ENCODE measurements around the gene NAALADL2.

DNA sequence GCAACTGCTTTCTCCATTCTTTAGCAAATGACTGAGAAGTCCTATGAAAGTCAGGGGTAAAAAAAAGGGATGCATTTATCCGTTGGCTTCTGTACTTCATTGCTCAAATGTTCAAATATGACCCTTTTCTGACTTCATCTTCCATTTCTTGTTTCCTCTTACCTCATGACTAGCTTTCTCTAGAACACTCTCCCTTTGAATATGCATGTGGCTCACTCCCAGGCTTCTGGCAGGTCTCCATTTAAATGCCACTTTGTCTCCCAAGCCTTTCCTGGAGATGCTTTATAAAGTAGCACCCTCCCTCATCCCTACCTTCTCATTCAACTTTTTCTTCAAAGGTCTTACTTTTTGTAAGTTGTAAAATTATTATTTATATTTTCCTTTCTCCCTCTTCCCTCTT, 781.8 kb downstream of the NAALADL2 start:
- TF ChIP-seq, protein P1, sequence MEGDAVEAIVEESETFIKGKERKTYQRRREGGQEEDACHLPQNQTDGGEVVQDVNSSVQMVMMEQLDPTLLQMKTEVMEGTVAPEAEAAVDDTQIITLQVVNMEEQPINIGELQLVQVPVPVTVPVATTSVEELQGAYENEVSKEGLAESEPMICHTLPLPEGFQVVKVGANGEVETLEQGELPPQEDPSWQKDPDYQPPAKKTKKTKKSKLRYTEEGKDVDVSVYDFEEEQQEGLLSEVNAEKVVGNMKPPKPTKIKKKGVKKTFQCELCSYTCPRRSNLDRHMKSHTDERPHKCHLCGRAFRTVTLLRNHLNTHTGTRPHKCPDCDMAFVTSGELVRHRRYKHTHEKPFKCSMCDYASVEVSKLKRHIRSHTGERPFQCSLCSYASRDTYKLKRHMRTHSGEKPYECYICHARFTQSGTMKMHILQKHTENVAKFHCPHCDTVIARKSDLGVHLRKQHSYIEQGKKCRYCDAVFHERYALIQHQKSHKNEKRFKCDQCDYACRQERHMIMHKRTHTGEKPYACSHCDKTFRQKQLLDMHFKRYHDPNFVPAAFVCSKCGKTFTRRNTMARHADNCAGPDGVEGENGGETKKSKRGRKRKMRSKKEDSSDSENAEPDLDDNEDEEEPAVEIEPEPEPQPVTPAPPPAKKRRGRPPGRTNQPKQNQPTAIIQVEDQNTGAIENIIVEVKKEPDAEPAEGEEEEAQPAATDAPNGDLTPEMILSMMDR (IDR thresholded peaks at IDR 0.05) = no peak
- TF ChIP-seq POLR2A (IDR thresholded peaks at IDR 0.05) = no peak
